ENCODE results near the gene PAPOLB.

DNA sequence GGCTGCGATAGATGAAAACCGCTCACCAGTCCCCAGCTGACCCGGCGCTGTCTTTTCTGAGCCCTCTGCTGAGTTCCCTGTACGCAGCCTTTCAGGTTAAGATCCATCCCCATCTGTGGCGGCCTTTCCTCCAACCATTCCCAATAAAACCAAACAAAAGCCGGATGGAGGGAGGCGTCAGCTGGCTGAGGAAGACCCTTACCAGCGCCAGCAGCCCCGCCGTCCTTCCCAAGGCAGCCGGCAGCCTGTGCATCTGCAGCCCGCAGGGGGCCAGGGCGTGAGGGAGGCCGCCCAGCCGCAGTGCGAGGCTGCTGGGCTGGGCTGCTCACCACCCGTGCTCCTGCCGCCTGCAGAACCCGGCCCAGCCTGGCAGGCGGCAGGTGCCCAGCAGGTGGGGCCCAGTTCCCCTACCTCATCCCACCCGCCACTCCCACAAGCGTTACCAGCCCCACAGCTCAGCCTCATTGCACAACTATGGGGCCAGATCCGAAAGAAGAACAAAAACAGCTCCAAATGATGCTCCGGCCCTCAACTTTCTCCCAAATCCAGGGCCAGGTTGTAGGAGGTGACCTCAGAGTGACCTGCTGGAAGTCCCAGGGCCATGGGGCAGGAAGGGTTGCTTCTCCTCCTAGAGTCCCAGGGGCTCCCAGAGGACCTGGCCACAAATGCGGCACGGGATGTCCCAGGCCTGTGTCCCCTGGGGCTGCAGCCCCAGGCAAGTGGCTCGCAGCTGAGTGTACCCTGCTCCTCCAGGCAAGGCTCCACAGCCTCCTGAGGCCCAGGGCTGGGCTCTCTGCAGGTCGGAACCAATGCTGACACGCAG is 23.8 kb downstream of the PAPOLB start:
- no peak for TF ChIP-seq POLR2A (IDR thresholded peaks at IDR 0.05)
- TF ChIP-seq, protein P1, sequence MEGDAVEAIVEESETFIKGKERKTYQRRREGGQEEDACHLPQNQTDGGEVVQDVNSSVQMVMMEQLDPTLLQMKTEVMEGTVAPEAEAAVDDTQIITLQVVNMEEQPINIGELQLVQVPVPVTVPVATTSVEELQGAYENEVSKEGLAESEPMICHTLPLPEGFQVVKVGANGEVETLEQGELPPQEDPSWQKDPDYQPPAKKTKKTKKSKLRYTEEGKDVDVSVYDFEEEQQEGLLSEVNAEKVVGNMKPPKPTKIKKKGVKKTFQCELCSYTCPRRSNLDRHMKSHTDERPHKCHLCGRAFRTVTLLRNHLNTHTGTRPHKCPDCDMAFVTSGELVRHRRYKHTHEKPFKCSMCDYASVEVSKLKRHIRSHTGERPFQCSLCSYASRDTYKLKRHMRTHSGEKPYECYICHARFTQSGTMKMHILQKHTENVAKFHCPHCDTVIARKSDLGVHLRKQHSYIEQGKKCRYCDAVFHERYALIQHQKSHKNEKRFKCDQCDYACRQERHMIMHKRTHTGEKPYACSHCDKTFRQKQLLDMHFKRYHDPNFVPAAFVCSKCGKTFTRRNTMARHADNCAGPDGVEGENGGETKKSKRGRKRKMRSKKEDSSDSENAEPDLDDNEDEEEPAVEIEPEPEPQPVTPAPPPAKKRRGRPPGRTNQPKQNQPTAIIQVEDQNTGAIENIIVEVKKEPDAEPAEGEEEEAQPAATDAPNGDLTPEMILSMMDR (IDR thresholded peaks at IDR 0.05), result no peak
